Measurements from ENCODE around the gene CDKN1C.

DNA sequence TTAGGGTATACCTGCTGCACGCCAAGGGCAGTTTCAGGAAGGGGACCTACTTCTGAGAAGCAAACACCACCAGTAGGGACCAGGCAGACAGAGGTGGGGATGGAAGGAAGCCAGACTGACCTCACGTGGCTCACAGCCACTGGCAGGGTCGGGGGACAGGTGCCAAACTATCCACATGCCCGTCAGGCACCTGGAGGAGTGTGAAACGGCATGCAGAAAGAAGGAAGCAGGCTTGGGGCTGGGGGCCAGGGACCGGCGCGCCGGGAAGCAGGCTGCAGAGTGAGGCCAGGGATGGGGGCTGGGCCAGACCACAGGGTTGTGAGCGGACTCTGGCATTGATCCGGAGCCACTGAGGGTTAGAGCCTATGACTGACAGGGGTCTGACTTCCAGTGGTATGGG is 47.5 kb downstream of the CDKN1C start:
- no peak for TF ChIP-seq EZH2 (IDR thresholded peaks at IDR 0.05; ENCODE audit: low read length, unreplicated experiment)
- TF ChIP-seq, protein P1, sequence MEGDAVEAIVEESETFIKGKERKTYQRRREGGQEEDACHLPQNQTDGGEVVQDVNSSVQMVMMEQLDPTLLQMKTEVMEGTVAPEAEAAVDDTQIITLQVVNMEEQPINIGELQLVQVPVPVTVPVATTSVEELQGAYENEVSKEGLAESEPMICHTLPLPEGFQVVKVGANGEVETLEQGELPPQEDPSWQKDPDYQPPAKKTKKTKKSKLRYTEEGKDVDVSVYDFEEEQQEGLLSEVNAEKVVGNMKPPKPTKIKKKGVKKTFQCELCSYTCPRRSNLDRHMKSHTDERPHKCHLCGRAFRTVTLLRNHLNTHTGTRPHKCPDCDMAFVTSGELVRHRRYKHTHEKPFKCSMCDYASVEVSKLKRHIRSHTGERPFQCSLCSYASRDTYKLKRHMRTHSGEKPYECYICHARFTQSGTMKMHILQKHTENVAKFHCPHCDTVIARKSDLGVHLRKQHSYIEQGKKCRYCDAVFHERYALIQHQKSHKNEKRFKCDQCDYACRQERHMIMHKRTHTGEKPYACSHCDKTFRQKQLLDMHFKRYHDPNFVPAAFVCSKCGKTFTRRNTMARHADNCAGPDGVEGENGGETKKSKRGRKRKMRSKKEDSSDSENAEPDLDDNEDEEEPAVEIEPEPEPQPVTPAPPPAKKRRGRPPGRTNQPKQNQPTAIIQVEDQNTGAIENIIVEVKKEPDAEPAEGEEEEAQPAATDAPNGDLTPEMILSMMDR (conservative IDR thresholded peaks at IDR 0.05; ENCODE audit: low read depth, low read length), result no peak
